HG03354 (cell line): ENCODE data around the gene LPIN1.
"Not testable (repeated sequence)": the region's sequence is repeated elsewhere in the genome, so short reads cannot be mapped to it uniquely, and the experiment has no call there.

Experiments
- ATAC-seq: cut with Tn5 transposase; IDR thresholded peaks from one replicate; pipeline ENCODE4 v1.9.1; 2021; ENCODE audit warnings: mild to moderate bottlenecking; ENCODE audit not compliant: unreplicated experiment, poor library complexity, severe bottlenecking

The LPIN1 gene

DNA sequence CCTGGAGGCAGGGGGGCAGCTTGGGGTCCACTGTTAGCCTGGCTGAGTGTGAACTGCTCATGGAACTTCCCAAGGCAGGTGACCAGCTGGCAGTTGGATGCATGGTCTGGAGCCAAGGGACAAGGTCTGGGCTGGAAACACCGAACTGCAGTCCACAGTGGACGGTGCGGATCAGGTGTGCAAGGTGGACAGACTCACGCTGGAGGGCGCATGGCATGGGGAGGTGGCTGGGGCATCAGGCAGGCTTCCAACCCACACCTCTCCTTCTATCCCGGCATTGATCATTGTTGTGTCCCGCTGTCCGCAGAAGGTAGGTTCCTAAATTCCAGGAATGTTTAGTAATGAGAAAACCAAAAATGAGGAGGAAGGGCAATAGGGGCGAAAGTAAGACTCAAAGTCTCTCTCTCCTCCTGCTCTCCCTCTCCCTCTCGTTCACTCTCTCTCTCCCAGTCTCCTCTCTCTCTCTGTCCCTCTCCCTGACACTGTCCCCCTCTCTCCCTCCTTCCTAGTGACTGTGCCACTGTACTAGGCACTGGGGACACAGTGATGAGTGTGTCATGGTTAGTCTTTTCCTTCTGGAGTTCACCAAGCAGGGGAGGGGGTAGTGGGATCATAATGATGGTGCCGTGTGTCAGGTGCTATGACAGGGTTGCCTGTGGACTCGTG lies 30.3 kb upstream of the LPIN1 start:
- no peak for ATAC-seq

DNA sequence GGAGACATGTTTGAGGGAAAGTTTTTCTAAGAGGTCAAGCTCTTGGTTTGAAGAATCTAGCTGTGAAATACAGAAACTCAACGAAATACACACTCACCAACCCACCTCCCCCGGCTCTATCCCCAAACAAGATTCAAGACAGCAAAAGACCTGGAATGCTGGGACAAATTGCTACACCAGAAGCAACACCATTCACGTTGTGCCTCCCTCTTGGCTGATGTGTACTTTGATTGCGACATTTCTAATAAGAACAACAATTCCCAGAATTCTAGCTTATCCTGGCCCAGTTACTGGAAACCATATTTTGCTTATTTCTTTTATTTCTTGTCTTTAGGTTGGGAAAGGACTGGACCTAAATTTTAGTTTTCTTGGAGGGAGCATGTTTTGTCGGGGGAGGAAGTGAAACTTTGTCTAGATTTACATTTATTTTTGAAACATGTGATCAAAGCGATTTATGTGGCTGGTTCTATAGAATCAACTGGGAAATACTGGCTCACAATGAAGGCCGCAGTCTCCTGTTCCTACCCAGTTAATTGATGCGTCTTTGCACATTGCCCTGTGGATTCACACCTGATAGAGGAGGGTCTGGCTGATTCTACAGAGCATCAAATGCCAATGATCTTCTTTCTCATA lies 29.6 kb upstream of the LPIN1 start:
- no peak for ATAC-seq

DNA sequence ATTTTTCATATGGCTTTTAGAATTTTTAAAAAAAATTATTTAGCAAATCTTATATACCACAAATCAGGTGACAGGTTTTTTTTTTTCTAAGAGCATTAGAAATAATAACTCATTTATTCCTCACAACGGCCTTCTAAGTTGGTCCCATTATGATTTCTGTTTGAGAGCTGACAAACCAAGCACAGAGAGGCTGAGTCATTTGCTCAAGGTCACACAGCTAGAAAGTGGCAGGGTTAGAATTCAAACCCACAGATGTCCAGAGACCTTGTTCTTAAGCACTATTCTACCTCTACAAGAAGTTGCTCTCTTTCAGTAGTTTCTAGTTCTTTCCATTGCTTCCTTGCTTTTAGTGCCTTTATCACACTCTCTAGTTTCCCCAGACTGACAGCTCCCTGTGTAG lies 28.8 kb upstream of the LPIN1 start:
- no peak for ATAC-seq

DNA sequence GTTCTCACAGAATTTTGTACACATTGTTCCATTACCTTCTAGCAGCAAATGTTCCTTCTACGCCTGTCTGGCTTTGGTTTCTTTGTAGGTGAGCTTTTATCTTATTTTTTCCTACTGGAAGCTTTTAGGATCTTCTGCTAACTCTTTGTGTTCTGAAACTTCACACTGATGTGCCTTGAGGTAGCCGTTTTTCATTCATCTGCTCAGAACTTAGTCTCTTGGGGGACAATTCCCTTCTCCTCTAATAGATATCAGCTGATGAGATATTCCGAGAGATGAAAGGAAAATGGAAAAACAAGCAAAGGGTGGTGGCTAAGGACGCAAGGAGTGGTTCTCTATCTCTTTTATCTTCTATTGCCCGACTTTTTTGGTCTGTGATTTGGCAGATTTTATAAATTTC lies 27.8 kb upstream of the LPIN1 start:
- no peak for ATAC-seq

DNA sequence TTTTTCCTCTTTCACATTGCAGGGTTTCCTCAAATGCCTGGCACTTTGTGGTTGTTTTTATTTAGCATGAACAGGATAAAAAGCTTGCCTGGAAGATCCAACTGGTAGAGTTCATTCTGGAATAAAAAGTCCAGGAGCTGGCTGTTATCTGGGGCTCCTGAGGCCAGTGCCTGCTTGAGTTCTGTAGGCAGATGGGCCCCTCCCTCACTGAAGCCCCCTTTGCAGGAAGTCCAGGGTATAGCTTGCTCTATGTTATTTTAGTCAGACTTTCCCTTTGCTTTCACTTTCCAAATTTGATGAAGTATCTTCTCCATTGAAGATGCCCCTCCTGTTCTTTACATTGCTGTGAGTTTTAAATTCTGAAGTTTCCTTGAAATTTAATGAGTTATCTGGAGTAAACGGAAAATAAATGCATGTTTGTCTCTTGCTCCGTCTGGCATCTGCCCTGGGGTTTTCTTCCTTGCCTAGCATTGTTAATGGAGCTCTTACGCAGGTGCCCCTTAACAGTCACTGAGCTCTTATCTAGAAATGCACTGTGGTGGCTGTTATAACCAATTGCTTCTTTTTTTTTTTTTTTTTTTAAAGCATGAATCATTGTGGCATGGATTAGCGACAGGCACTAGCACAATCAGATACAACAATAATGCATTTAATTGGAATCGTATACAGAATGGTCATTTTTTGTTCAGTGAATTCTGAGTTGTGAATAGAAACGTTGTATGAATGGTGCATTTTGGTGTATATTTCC lies 27.0 kb upstream of the LPIN1 start:
- no peak for ATAC-seq

DNA sequence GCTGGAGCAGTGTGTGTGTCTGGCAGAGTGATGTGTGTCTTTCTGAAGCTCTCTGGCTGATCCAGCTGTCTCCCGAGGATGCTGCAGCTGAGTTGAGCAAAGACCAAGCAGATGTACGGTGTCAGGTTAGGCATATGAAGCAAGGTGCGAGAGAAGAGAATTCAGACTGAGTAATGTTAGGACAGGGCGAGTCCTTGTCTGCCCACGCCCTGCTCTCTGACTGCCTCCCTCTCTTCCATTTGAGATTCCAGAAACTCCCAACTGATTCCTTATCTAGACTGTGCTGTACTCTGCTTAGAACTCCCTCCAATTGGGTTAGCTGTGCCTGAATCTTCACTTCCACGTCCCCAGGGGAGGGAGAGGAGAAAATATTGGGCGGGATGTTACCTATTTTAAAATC lies 25.7 kb upstream of the LPIN1 start:
- no peak for ATAC-seq

DNA sequence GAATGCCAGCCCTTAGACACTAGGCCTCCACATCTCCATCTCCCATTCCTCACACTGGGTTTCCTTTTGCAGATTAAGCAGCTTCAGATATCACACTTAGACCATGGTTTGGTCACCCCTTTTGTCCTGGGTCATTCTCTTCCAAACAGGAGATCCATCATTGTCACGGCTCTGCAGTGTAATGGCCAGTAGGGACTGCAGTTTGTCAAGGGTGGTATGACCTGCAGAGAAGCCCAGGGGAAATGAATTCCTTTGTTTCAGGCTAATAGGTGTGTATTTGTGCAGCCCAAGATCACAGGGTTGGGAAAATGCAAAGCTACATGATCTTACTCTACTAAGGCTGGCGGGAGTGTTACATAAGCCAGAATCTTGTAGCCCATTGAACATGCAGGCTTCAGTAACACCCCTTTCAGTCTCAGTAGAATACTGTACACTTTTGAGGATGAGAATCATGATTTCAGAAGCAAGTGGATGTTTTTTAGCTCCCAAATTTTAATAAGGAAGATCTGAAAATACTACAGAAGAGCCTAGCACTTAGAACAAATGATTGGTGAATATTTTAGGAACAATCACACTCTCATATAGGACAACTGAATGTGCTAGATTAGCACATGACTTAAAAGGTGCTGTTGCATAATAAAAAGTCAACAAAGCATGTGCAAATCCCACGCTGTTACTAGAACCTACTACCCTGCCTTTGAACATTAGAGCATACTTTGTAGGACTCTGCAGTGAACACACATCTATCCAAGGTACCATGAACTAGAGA lies 24.0 kb upstream of the LPIN1 start:
- no peak for ATAC-seq

DNA sequence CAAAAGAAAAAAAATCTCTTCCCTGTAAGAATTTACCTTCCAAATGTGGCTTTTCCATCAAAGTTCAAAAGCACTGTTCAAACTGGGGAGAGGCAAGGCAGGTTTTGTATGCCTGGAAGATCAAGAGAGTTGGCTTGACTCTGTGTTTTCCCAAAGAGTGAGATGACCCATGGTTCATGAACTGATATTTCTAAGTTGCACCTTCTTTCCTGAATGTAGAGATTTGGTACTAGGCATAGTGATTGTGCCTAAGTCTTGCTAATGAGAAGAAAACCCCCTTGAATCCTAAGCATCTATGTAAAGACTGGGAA lies 23.4 kb upstream of the LPIN1 start:
- no peak for ATAC-seq

DNA sequence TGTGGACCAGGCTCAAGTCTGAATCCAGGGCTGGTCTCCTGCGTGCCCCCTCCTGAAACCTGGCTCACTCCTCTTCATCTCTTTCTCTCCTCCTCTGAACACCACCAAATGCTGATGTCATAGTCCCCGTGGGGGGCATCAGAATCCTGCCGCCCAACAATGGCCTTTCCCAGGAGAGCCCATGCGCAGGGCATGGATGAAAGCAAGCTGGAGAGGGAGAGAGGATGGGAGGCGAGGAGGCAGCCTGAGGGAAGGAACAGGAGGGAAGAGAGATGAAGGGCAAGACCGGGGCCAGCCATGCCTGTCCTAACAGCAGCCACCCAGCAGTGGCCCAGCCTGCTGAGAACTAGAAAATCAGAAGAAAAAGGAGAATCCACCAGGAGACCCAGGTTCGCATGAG lies 22.3 kb upstream of the LPIN1 start:
- no peak for ATAC-seq

DNA sequence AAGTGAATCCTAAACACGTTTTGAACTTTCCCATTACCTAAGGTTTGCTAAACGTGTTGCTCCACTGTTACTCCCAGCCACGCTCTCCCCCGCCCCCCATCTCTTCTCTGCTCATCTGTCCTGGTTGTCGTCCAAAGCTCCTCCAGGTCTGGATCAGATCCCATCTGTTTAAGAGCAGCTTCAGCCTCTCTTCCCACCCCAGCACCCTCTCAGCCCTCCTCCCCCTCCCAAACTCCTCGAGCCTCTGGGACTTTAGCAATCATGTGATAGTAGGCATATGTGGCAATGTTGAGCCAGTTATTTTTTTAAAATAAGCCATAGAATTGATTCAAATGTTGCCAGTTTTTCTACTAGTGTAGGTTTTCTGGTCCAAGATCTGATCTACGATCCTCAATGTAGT lies 20.0 kb upstream of the LPIN1 start:
- no peak for ATAC-seq

DNA sequence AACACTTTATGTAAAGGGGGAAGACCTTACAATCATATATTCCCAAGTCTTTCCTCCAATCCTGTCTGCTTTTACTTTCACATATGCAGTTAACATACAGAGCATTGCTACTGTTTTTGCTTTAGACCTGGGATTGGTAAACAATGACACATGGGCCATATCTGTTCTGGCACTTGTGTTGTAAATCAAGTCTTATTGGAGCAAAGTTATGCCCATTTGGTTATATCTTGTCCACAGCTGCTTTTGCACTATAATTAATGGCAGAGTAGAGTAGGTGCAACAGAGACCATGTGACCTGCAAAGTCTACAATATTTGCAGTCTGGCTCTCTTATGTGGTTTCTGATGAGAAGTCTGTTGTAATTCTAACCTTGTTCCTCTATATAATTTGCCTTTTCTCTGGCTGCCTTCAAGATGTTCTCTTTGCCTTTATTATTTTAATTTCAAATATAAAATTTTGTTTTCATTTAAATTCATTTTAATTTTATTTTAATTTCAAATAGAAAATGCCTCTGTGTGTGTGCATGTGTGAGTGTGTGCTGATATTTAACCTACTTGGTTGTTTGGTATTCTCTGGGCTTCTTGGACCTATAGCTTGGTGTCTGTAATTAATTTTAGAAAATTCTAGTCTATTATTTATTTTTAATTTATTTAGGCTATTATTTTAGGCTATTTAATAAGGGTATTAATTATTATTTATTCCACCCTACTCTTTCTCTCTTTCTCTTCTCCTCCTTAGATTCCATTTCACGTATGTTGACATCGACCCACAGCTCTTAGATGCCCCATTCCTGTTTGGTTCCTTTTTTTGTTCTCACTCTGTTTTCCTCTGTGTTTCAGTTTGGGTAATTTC lies 16.8 kb upstream of the LPIN1 start:
- ATAC-seq, result no peak

DNA sequence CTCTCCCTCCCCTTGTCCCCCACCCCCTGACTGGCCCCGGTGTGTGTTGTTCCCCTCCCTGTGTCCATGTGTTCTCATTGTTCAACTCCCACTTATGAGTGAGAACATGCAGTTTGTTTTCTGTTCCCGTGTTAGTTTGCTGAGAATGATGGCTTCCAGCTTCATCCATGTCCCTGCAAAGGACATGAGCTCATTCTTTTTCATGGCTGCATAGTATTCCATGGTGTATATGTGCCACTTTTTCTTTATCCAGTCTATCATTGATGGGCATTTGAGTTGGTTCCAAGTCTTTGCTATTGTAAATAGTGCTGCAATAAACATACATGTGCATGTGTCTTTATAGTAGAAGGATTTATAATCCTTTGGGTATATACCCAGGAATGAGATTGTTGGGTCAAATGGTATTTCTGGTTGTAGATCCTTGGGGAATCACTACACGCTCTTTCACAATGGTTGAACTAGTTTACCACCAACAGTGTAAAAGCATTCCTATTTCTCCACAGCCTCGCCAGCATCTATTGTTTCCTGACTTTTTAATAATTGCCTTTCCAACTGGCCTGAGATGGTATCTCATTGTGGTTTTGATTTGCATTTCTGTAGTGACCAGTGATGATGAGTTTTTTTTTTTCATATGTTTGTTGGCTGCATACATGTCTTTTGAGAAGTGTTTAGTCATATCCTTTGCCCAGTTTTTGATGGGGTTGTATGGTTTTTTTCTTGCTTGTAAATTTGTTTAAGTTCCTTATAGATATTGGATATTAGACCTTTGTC lies 15.0 kb upstream of the LPIN1 start:
- not testable (repeated sequence) for ATAC-seq

DNA sequence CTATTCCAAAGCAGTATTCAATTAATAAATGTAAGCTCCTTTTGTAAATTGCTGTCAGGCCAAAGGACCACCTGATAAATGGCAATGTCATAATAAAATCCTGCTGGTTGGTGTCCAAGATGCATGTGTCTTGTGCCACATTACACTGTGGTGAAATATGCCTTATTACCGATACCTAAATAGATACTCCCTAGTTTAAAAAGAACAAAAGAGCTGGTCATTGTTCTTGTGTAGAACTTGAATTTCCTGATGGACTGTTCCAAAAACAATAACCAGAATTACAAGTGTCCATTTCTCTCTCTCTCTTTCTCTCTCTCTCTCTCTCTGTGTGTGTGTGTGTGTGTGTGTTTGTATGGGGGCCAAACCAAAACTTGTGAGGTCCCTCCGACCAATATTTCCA lies 13.8 kb upstream of the LPIN1 start:
- ATAC-seq, result no peak

DNA sequence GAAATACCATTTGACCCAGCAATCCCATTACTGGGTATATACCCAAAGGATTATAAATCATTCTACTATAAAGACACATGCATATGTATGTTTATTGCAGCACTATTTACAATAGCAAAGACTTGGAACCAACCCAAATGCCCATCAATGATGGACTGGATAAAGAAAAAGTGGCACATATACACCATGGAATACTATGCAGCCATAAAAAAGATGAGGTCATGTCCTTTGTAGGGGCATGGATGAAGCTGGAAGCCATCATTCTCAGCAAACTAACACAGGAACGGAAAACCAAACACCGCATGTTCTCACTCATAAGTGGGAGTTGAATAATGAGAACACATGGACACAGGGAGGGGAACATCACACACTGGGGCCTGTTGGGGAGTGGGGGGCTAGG lies 8.6 kb upstream of the LPIN1 start:
- ATAC-seq, result not testable (repeated sequence)

DNA sequence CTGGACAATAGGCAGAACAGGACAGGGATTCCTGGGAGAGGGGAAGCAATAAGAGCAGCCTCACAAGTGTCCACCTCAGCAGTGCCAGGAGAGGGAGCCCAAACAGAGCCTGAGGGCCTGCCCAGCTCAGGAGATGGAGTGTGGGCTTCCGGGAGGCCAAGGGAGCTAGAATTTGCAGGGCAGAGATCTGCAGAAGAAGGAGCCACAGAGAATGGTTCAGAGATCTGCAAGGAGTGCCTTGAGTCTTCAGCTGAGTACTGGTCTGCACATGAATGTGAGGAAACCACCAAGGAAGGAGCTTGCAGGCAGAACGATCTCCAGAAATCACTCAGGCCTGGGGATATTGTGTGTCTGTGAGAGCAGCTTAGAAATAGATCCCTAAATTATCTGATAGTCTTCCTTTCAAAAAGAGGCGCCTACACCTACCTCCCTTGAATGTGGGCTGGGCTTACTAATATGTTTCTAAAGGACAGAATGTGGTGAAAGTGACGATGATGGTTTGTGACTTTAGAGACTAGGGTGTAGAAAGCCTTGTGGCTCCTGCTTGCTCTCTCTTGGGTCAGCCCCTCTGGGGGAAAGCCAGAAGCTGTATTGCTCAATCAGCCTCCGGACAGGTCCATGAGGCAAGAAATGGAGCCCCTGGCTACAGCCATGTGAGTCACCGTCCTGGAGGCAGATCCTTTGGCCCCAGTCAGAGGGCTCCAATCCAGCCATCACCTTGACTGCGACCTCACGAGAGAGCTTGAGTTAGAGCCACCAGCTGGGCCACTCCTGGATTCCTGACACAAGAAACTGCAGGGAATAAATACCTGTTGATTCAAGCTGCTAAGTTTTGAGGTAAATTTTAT lies 7.6 kb upstream of the LPIN1 start:
- peak; percentile 76 for ATAC-seq

DNA sequence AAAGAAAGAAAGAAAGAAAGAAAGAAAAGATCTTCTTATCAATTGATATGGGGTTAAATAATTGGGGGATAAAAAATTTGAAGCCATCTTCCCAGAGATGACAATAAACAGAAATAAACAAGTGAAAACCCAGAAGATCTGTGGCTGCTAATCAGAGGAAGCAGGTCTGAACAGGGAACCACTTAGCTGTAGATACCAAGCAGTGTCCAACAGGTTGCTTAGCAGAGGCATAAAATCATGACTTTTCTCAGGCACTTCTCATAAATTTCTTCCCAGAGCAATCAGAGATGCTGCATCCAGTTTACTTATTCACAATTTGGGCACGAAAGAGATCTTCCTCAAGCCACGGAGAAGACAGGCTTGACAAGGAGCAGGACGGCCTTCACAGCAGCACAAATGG lies 5.7 kb upstream of the LPIN1 start:
- ATAC-seq, result no peak

DNA sequence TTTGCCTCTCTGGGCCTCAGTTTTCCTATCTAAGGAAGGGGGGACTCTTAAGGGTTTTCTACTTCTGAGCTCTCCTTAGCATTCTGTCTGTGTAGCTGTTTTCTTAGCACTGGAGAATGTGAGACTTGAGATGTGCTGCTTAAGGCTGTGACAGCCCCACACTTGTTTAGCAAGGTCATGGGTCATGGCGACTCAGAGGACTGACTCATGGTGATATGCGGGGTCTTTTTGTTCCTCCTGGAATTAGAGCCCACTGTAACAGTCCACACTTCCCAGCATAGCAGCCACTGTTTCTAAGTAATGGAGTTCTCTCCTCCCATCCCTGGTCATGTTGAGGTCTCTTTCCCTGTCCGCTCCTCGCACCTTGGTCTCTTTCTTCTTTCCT lies 4.1 kb upstream of the LPIN1 start:
- ATAC-seq, result no peak

DNA sequence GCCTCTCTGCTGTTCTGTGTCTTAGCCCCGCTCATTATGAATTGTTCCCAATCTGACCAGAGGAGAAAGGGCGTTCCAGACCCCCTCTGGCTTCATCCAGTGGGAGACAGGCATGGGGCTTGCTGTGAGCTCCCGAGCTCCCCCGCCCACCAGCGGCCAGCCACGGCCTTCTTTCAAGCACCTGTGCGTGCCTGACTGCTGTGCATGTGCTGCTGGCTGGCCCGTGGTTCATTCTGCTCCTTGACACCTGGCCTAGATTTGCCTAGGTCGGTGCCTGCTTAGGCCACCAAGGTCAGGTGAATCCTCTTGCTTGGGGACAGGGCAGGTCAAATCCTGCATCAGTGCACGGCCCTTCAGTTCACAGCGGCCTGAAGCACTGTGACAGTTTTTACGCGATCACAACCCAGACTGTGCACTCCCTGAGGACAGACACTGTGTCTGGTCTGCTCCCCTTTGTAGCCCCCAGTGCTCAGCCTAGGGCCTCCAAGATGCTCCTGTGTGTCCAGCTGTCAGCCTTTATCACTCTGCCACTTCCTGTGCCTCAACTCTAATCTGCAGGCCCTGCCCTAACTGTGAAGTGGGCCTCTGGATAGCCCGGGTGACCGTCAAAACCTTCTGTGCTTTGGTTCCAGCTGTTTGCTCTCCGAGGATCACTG lies 3.6 kb upstream of the LPIN1 start:
- no peak for ATAC-seq
